HG03575 (cell line): ENCODE data around the gene THBS2.

Experiments used
- ATAC-seq: cut with Tn5 transposase; IDR thresholded peaks from one replicate; pipeline ENCODE4 v1.9.1; 2021; ENCODE audit not compliant: unreplicated experiment, insufficient number of reproducible peaks, low FRiP score; ENCODE audit errors: extremely low read depth

Gene THBS2

DNA sequence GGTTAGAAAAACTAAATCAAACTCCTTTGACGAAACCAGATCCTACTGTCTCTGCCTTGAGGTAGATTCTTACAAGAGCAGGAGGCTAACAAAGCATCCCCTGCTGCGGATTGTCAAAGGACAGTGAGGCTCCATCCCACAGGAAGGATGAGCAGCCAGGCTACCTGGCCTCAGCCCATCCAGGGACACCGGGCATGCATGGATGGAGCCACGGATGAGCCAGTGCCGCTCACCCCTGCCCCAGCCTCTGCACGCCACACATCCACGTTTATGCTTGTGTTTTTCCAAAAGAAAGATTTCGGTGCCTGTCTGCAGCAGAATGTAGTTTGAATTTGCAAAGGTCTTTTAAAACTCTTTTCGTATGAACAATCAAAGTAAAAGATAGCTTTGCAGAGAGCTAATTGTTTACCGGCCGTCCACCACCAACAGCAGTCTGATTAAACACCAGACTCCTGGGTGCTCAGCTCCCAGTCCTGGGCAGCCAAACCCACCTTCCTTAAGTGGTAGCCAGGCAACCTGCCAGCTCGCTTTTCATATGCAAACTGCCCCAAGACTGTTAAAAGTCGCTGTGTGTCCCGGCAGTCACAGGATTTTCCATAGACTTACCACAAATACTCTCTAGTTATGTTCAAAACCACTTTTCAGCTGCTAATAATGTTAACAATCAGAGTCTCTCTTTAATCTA lies 999 bp downstream of the THBS2 start:
- ATAC-seq, result no peak

DNA sequence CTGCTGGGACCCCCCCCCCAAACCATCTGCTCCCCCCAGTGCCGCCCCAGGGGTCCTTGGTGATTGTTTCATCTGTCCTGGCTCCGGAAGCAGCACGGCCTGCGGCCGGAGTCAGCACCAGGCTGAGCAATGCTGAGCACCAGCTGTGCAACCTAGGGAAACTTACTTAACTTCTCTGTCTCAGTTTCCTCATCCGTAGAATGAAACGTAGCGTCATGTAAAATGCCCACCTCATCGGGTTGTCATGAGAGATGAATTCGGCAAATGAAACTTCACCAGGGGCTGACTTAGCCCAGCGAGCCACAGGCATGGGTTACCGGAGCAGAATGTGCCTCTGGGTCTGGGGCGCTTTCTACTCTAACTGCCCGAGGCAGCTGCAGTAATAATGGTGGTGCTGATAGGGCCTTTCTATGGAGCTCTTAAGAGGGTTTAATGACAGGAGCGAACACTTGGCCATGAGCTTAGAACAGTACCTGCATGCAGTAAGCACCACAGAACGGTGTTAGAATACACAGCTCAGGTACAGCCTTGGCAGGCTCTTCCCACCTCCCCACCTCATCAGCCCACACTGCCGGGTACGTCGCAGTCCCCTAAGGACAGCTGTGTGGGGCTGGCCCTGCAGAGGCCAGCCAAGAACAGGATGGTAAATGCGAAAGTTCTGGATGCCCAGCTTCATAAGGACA lies 1.7 kb downstream of the THBS2 start:
- ATAC-seq, result no peak

DNA sequence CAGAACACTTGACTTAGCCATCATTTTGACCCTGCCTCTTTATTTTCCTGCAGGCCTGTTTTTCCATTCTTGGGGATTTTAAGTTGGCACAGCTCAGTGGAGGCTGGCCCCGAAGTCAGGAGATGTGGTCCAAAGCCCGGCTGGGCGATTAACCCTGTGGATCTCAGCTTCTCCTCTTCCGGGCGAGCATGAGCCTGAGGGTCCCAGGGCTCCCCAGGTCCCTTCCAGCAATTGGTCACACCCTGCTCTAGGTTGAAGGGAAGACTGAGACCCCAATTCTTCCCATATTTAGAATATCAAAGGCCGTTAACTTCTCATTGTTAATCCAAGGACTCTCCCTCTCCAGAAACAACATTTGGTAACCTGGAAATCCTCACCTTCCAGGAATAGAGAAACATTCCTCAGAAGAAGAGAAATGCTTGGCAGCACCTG lies 2.3 kb downstream of the THBS2 start:
- no peak for ATAC-seq

DNA sequence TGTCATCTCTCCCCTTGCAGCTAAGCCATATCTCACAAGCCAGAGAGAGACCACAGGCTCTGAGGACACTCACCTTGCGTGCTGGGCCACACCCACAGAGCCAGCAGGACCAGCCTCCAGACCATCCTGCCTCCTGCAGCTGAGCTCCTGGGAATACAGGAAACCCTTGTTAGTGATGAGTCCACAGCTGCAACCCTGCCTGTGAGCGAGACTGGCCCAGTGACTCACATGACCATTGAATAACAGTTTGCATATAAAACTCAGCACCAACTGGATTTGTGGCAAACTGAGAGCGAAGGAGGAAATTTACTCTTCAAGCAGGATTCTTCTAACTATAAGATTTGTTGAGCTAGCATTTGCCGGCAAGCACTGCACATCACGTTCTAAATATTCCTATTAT lies 3.0 kb downstream of the THBS2 start:
- no peak for ATAC-seq

DNA sequence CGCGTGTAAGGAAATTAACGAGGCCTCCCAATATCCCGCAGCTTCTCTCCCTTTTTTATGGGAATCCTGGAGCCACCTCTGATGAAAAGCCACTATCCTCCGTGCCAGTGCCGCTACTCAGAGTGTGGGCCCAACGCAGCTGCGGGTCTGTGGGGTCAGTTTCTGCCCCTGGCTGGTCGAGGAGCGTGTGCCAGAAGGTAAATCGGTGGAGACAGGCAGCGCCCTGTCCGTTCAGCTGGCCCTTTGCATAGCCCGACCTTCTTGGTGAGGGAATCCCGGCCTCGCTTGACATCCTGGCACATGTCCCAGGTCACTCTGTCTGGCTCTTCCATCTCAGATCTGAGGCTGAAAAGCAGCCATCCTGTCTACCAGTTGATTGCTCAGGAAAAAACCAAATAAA lies 4.6 kb downstream of the THBS2 start:
- ATAC-seq, result no peak

DNA sequence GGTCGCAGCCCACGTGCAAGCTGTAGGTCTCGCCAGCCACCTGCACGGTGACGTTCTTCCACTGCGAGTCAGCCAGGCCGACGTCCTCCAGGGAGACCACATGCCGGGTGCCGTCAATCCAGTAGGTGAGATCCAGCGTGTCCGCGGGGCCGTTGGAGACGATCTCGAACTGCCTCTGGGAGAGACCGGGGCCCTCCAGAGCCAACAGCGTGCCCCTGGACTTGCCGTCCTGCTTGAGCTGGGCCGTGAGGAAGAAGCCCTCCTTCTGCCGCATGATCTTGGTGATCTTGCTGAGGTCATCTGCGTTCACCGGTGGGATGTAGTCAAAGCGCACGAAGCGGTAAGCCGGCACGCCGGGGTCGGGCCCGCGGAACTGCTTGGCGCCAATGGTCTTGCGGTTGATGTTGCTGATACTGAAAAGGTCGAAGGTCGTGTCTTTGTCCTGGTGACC lies 5.1 kb downstream of the THBS2 start:
- no peak for ATAC-seq

DNA sequence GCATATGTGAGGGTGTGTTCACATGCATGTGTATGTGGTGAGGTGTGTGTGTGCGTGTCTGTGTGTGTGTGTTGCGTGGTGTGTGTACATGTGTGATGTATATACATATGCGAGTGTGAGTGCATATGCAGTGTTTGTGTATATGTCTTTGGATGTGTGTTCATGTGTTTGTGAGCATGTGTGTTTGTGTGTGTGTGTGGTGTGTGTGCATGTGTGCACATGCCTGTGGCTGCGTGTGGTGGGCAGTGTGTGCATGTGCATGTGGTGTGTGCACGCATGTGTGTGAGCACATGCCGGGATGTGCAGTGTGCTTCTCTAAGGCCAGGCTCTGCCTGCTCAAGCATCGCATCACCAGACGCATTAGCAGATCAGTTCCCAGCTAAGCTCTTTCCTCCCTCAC lies 5.7 kb downstream of the THBS2 start:
- ATAC-seq, result no peak

DNA sequence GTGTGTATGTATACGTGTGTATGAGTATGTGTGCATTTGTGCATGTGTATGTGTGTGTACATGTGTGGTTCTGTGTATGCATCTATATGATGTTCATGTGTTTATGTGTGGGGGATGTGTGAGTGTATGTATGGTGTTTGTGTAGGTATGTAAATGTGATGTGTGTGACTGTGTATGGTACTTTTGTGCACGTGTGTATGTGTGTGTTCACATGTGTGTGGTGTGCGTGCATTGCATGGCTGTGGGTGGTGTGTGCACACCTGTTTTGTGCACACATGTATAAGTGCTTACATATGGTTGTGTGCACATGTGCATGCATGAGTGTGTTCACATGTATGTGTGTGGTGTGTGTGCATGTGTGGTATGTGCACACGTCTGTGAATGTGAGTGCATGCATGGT lies 6.2 kb downstream of the THBS2 start:
- no peak for ATAC-seq

DNA sequence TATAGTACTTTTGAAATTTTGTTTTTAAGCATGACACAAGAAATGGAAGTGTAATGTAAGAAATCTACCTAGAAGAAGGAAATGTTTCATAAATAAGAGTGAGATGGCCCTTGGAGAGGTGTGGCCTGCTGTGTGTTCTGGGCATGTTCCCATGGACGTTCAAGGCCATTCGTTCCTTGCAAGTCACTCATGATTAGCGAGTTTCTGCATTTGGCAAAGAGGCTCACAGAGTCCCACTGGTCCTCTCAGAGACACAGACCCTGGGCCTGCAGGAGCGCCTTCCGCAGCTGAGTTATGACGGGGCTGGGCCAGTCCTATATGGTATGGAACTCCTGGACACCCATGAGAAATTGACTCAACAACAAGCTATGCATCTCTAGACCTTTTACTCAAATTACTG lies 7.2 kb downstream of the THBS2 start:
- ATAC-seq, result no peak

DNA sequence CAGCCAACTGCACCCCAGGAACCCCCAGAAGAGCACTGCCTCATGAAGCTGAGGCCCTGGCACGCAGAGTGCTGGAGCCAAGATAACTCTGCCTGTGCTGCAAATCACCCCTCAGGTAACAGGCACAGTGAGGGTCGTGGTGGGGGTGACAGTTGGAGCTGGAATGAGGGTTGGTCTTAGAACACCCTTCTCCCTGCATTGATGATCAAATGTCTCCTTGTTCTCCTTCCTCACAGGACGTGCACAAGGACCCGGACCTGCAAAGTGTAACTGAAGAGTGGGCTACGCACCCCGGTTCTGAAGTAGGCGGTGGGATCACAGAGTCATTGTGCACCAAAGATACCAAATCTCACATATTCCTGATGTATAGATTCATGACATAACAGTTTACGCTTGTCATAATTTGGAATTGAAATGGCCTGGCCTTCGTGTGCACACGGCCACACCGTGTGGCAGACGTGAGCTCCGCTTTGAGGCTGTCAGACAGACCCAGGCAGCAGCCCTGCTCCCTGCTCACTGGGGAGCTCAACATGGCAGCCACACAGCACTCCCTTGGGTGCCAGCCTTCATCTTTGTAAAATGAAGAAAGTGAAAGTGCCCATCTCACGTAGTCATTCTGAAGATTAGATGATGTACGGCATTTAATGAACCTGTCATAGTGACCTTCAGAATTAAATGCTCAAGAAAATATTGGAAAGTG lies 8.8 kb downstream of the THBS2 start:
- ATAC-seq, result no peak

DNA sequence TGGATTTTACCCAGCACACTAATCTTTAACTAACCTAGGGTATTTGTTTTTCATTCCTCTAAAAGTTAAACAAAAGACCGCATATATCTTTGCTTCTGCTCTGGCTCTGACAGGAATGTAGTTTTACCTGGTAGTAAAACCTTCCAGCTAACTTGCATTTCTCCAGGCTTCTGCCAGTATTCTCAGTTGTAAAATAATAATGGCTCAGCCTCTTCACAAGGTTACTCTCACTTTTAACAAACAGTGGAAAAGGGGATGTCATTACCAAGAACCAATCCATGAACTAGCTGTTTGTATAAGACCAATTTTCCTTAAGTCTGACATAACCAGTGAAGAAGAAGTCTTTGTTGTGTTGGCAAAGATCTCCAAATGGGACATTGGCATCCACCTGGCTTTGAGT lies 10.0 kb downstream of the THBS2 start:
- ATAC-seq, result no peak

DNA sequence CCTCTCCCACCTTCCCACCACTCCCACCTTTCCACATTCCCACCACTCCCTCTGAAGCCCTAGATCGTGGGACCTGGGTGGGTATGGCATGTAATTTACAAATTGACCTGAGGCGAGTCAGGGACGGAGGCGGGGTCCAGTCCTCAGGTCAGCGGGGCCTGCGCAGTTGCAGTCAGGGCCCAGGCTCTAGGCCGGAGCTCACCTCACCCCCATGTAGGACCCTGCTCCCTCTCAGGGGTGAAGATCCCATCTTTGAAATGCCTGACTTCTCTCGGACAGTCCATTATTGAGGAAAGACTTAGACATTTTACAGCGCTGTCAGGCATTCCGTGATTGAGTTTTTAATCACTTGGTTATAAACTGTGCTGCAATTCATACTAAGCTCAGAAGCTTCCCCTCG lies 10.5 kb downstream of the THBS2 start:
- no peak for ATAC-seq

DNA sequence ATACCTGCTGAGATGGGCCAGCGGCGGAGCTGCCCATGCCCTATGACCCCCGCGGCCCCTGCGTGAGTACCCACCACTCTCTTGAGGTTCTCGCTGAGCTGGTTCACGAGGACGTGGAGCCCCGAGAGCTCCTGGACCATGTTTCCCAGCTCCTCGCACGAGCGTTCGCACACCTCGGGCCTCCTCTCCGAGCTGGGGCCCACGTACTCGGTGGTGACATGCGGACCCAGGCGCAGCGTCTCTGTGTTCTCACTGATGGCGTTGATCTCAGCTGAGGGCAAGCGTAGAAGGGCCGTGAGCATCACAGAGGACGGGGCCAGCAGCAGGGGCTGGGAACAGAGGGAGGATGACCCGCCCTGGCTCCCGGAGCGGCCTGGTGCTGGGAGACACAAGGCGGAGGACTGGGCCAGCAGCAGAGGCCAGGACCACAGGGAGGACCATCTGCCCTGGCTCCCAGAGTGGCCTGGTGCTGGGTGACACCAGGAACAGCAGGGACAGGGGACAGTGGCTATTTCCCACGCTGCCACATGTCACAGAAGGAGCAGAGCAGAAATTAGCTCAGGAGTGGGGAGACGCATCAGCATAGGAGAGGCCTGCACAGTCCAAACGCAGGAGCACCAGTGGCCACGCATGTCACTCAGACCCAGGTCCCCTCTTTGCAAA lies 11.8 kb downstream of the THBS2 start:
- no peak for ATAC-seq

DNA sequence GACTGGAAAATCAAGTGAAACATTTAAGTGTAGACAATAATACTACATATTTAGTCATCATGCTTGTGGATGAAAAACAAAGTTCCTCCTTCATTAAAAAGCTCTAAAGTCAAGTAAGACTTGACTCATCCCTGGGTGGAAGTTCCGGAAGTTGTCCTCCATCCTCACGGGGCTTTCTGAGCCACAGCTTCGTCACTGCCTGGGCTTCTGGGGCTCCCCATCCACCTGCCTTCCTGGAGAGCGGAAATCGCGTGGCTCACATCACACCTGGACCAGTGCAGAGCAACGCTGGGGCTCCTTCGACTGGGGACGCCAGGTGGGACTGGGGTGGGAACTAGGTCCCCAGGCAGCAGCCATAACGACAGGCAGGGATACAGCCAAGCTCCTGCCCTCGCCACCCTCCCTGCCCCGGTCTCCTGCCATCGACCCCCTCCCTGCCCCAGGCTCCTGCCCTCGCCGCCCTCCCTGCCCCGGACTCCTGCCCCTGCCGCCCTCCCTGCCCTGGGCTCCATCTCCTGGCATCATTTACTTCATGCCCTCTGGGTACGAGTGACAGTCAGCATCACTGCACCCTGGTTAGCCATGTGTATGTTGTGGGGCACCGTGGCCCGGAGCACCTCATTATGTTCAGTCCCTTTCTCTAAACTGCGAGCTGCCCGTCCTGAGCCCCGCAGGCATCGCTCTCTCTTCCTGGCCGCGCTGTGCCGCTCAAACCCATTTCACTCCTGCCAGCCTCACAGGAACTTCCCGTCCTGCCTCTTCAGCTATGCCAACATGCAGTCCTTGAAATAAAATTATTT lies 12.9 kb downstream of the THBS2 start:
- ATAC-seq, result no peak

DNA sequence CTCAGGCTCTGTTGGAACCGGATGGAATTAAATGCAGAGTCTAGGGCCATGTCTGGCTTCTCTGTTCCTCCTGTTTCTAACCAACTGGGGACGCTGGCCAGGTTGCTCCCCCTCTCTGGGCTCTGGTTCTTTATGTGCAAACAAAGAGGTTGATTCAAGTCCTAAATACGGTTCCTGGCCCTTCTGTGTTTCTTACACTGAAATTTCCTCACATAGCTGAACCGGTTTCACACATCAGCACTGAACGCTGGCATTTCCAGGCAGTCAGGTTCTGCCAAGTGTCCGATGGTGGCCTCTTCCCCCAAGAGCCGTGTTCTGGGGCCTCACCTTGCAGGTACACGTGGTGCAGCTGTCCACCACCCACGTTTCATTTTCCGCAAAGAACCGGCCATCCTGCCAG lies 13.5 kb downstream of the THBS2 start:
- no peak for ATAC-seq

DNA sequence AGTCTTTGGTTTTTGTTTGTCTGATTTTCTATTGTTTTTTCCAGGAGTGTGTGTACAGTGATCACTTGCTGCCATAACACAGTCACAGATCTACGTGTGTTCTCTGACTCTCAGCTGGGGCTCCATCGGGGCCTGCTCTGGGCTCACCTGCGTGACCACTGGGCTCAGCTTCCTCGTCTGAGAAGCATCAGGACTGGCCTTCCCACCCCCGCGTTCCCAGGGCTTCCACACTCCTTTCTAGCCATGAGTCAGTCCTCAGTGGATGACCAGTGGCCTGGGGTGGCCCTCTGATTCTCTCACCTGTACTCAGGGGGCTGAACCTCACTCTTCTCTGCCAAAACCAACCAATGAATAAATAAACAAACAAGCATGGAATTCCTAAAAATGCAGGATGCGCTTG lies 14.5 kb downstream of the THBS2 start:
- no peak for ATAC-seq

DNA sequence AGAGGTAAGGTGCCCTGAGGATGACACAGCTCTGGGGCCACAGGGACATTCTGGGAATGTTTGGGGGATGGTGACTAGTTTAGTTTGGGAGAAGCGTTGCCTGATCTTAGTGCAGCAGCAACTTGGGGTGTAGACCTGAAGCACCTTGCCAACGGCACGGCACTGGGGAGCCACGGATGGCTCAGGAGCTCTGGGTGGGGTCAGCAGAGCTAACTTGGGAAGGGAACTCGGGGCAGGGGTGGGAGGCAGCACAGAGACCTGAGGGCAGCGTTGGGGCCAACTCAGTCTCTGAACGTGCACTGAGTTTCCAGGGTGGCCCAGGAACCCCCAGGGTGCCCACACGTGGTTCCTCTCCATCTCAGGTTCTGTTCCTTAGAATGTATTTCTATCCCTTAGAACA lies 14.9 kb downstream of the THBS2 start:
- ATAC-seq, result no peak

DNA sequence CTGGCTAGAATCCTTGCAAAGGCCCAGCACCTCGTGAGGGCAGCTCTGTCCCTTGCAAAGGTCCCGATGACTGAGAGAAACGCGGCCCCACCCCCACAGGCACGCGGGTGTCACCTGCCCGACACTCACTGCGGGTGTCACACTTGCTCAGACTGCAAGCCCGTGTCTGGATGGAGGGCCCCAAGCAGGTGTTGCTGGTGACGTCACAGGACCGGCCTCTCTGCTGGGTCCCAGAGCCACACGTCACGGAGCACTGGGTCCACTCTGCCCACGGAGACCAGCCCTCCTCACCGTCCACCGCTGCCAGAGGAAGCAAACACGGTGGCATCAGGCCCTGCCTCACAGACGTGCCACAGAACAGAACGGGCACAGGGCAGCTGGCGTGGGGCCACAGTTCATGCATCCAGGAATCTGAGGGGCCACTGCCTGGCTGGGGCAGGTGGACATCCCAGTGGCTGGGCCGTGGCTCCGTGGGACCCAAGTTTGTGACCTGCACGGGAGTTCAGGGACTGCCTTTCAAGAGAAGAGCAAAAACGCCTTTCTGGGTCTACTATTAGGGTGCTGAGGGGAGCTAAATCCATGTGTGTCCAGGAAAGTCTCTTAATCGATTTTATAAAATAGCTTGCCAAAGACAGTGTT lies 16.0 kb downstream of the THBS2 start:
- no peak for ATAC-seq

DNA sequence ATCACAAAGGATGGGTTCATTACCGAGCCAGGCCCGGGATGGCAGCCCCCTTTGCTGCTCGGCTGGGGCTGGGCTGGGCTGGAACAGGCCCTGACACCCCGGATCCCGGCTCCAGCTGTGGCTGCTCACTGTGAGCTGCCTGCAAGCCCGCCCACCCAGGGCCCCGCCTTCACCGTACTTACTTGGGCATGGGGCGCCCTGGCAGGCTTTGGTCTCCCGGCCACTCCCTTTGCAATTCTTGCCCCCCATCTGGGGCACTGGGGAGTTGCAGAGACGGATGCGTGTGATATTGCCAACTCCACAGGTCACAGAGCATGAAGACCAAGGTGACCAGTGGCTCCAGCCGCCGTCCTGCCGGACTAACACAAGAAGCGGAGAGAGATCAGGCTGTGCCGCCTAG lies 16.7 kb downstream of the THBS2 start:
- ATAC-seq, result no peak
